HL-60 (cell line): ENCODE results near the gene NEDD4L.

ENCODE experiments used
- DNase-seq, 2 experiments: peaks; one replicate each; pipeline ENCODE4 v3.0.0-alpha.2; 2010 to 2020; ENCODE audit warnings: low read depth in 1 of 2, low spot score in 1 of 2
- H3K27ac ChIP-seq: fragments of 250-450 bp; sonication (Bioruptor Pico); replicated peaks from 2 replicates; pipeline ENCODE4 v1.5.1; 2020; ENCODE audit warnings: mild to moderate bottlenecking, moderate library complexity
- H3K27me3 ChIP-seq: fragments of 250-450 bp; sonication (Bioruptor Pico); 2 replicates; pipeline ENCODE4 v1.5.1; 2021; ENCODE audit warnings: mild to moderate bottlenecking, moderate library complexity; ENCODE audit not compliant: insufficient read depth, poor library complexity, severe bottlenecking
- H3K4me3 ChIP-seq: replicated peaks from 2 replicates; pipeline ENCODE4 v1.5.1; 2011; ENCODE audit warnings: mild to moderate bottlenecking, control low read depth, low read length; ENCODE audit not compliant: insufficient read depth
- CTCF ChIP-seq: IDR thresholded peaks from one replicate; pipeline ENCODE4 v1.5.1; 2011; ENCODE audit warnings: low read length, control low read depth, inconsistent platforms; ENCODE audit not compliant: insufficient read depth
- GABPA ChIP-seq: IDR thresholded peaks from 2 replicates; pipeline ENCODE4 v1.6.1; 2012; ENCODE audit warnings: low read depth
- POLR2AphosphoS5 ChIP-seq: IDR thresholded peaks from 2 replicates; pipeline ENCODE4 v1.6.1; 2012; ENCODE audit warnings: low read depth
- REST ChIP-seq: IDR thresholded peaks from 2 replicates; pipeline ENCODE4 v1.6.1; 2012; ENCODE audit warnings: low read depth; ENCODE audit not compliant: insufficient replicate concordance
- SPI1 ChIP-seq: IDR thresholded peaks from 2 replicates; pipeline ENCODE4 v1.6.1; 2012; ENCODE audit warnings: low read depth, mild to moderate bottlenecking, borderline replicate concordance

Gene NEDD4L

GRCh38 chr18:58359218-58359617, 315.2 kb downstream of the NEDD4L start:
- Histone ChIP-seq H3K4me3 (no peak overlapping the region), H3K27me3 (peaks cover 12% of the 10 kb centered on the region), H3K27ac (no peak overlapping the region)
- TF ChIP-seq REST (no peak), CTCF (no peak), GABPA (no peak), SPI1 (no peak), POLR2AphosphoS5 (no peak)
- DNase-seq: no peak

- DNase-seq: no peak
- TF ChIP-seq POLR2AphosphoS5 (no peak), REST (no peak), CTCF (no peak), SPI1 (no peak), GABPA (no peak)
- Histone ChIP-seq H3K27ac (no peak overlapping the region), H3K27me3 (peaks cover 12% of the 10 kb centered on the region), H3K4me3 (no peak overlapping the region)
Measured at GRCh38 chr18:58359620-58360019, 315.6 kb downstream of the NEDD4L start.

- Histone ChIP-seq H3K27me3 (peaks cover 12% of the 10 kb centered on the region), H3K27ac (no peak overlapping the region), H3K4me3 (no peak overlapping the region)
- TF ChIP-seq CTCF (no peak), GABPA (no peak), REST (no peak), POLR2AphosphoS5 (no peak), SPI1 (no peak)
- DNase-seq: no peak
Measured at GRCh38 chr18:58360324-58360723, 316.3 kb downstream of the NEDD4L start.
